ENCODE results near the gene PDHX. TPM values are rescaled to one million over a fixed set of nuclear protein-coding genes. Genes with fewer than 3 reads are reported as not detected.

The PDHX gene
- total RNA-seq, 1 experiment from 2014 or later: 46.3 TPM

GRCh38 chr11:34977089-34977912, 60.9 kb downstream of the PDHX start:
- Histone ChIP-seq H3K27me3 (ENCODE audit: control insufficient read depth, insufficient read depth, low read length) (no peaks in the 10 kb centered on the region), H3K36me3 (replicated peaks; ENCODE audit: control insufficient read depth, insufficient read depth, low read length) (no peaks in the 10 kb centered on the region), H3K4me3 (ENCODE audit: insufficient read depth, low read depth, low read length) (no peak overlapping the region)
- no peak for DNase-seq

GRCh38 chr11:34978236-34979191, 62.1 kb downstream of the PDHX start:
- Histone ChIP-seq H3K36me3 (replicated peaks; ENCODE audit: control insufficient read depth, insufficient read depth, low read length) (no peaks in the 10 kb centered on the region), H3K27me3 (ENCODE audit: control insufficient read depth, insufficient read depth, low read length) (no peaks in the 10 kb centered on the region), H3K4me3 (ENCODE audit: insufficient read depth, low read depth, low read length) (no peak overlapping the region)
- DNase-seq: peak; percentile 7

- no peaks in the 10 kb centered on the region for H3K27me3 ChIP-seq (ENCODE audit: control insufficient read depth, insufficient read depth, low read length)
- no peak overlapping the region for H3K4me3 ChIP-seq (ENCODE audit: insufficient read depth, low read depth, low read length)
- no peak for DNase-seq
- H3K36me3 ChIP-seq (replicated peaks; ENCODE audit: control insufficient read depth, insufficient read depth, low read length): no peaks in the 10 kb centered on the region; the same call in 1 of the 2 replicates
These were observed 68.1 kb downstream of the PDHX start for GRCh38 chr11:34984514-34984913.

- Histone ChIP-seq H3K36me3 (replicated peaks; ENCODE audit: control insufficient read depth, insufficient read depth, low read length) (no peaks in the 10 kb centered on the region; the same call in 1 of the 2 replicates), H3K27me3 (ENCODE audit: control insufficient read depth, insufficient read depth, low read length) (no peaks in the 10 kb centered on the region), H3K4me3 (ENCODE audit: insufficient read depth, low read depth, low read length) (no peak overlapping the region)
- no peak for DNase-seq
These were observed 70.6 kb downstream of the PDHX start for GRCh38 chr11:34986883-34987520.

GRCh38 chr11:34987617-34988016, 71.2 kb downstream of the PDHX start:
- no peaks in the 10 kb centered on the region; the same call in 1 of the 2 replicates for H3K36me3 ChIP-seq (replicated peaks; ENCODE audit: control insufficient read depth, insufficient read depth, low read length)
- DNase-seq: no peak
- H3K4me3 ChIP-seq (ENCODE audit: insufficient read depth, low read depth, low read length): no peak overlapping the region
- no peaks in the 10 kb centered on the region for H3K27me3 ChIP-seq (ENCODE audit: control insufficient read depth, insufficient read depth, low read length)

GRCh38 chr11:34988294-34989255, 72.2 kb downstream of the PDHX start:
- Histone ChIP-seq H3K4me3 (ENCODE audit: insufficient read depth, low read depth, low read length) (no peak overlapping the region), H3K36me3 (replicated peaks; ENCODE audit: control insufficient read depth, insufficient read depth, low read length) (no peaks in the 10 kb centered on the region; the same call in 1 of the 2 replicates), H3K27me3 (ENCODE audit: control insufficient read depth, insufficient read depth, low read length) (no peaks in the 10 kb centered on the region)
- no peak for DNase-seq

GRCh38 chr11:34990916-34991315, 74.5 kb downstream of the PDHX start:
- H3K4me3 ChIP-seq (ENCODE audit: insufficient read depth, low read depth, low read length): no peak overlapping the region
- no peak for DNase-seq
- no peaks in the 10 kb centered on the region for H3K27me3 ChIP-seq (ENCODE audit: control insufficient read depth, insufficient read depth, low read length)
- no peaks in the 10 kb centered on the region; the same call in 1 of the 2 replicates for H3K36me3 ChIP-seq (replicated peaks; ENCODE audit: control insufficient read depth, insufficient read depth, low read length)

GRCh38 chr11:34994854-34995253, 78.4 kb downstream of the PDHX start:
- Histone ChIP-seq H3K36me3 (replicated peaks; ENCODE audit: control insufficient read depth, insufficient read depth, low read length) (no peaks in the 10 kb centered on the region), H3K27me3 (ENCODE audit: control insufficient read depth, insufficient read depth, low read length) (no peaks in the 10 kb centered on the region), H3K4me3 (ENCODE audit: insufficient read depth, low read depth, low read length) (no peak overlapping the region)
- no peak for DNase-seq

- DNase-seq: no peak
- Histone ChIP-seq H3K27me3 (ENCODE audit: control insufficient read depth, insufficient read depth, low read length) (no peaks in the 10 kb centered on the region), H3K36me3 (replicated peaks; ENCODE audit: control insufficient read depth, insufficient read depth, low read length) (no peaks in the 10 kb centered on the region), H3K4me3 (ENCODE audit: insufficient read depth, low read depth, low read length) (no peak overlapping the region)
These were observed 80.5 kb downstream of the PDHX start for GRCh38 chr11:34996958-34997357.

- no peaks in the 10 kb centered on the region for H3K27me3 ChIP-seq (ENCODE audit: control insufficient read depth, insufficient read depth, low read length)
- H3K4me3 ChIP-seq (ENCODE audit: insufficient read depth, low read depth, low read length): no peak overlapping the region
- H3K36me3 ChIP-seq (replicated peaks; ENCODE audit: control insufficient read depth, insufficient read depth, low read length): no peaks in the 10 kb centered on the region
- DNase-seq: no peak
These were observed 81.6 kb downstream of the PDHX start for GRCh38 chr11:34997952-34998528.

GRCh38 chr11:34999453-34999852, 83.0 kb downstream of the PDHX start:
- Histone ChIP-seq H3K27me3 (ENCODE audit: control insufficient read depth, insufficient read depth, low read length) (no peaks in the 10 kb centered on the region), H3K4me3 (ENCODE audit: insufficient read depth, low read depth, low read length) (no peak overlapping the region), H3K36me3 (replicated peaks; ENCODE audit: control insufficient read depth, insufficient read depth, low read length) (no peaks in the 10 kb centered on the region)
- DNase-seq: no peak

GRCh38 chr11:35003186-35003585, 86.8 kb downstream of the PDHX start:
- Histone ChIP-seq H3K4me3 (ENCODE audit: insufficient read depth, low read depth, low read length) (no peak overlapping the region), H3K27me3 (ENCODE audit: control insufficient read depth, insufficient read depth, low read length) (no peaks in the 10 kb centered on the region), H3K36me3 (replicated peaks; ENCODE audit: control insufficient read depth, insufficient read depth, low read length) (no peaks in the 10 kb centered on the region)
- DNase-seq: no peak

GRCh38 chr11:35003658-35004057, 87.2 kb downstream of the PDHX start:
- Histone ChIP-seq H3K27me3 (ENCODE audit: control insufficient read depth, insufficient read depth, low read length) (no peaks in the 10 kb centered on the region), H3K4me3 (ENCODE audit: insufficient read depth, low read depth, low read length) (no peak overlapping the region), H3K36me3 (replicated peaks; ENCODE audit: control insufficient read depth, insufficient read depth, low read length) (no peaks in the 10 kb centered on the region)
- DNase-seq: no peak
